Activated CD8-positive, alpha-beta T cell treated with anti-CD3 and anti-CD28 coated beads for 36 hours (primary cell): ENCODE measurements around the gene FBXL16. TPM values are rescaled to one million over a fixed set of nuclear protein-coding genes. Genes with fewer than 3 reads are reported as not detected.

Experiments used
- ATAC-seq: fragments of 200-7000 bp; cut with Tn5 transposase; one replicate; pipeline ENCODE4 v1.10.0; 2021; ENCODE audit warnings: mild to moderate bottlenecking, moderate library complexity
- CTCF ChIA-PET: fragments of 350-600 bp; sonication (Branson Sonifier 250); formaldehyde crosslinking; loops from one replicate; lab custom pipeline; 2021; ENCODE audit warnings: antibody characterized with exemption; lab: Charles Lee
- POLR2A ChIA-PET: fragments of 350-600 bp; sonication (Branson Sonifier 250); formaldehyde crosslinking; loops from one replicate; lab custom pipeline; 2021; ENCODE audit warnings: antibody characterized with exemption; lab: Charles Lee
- DNase-seq: peaks from one replicate; pipeline ENCODE4 v3.0.0-alpha.2; 2020
- H3K27ac Mint-ChIP-seq: one replicate; pipeline ENCODE4 v1.8.0; 2021; ENCODE audit warnings: mild to moderate bottlenecking, mixed read lengths
- H3K27me3 Mint-ChIP-seq: one replicate; pipeline ENCODE4 v1.8.0; 2021; ENCODE audit warnings: mixed read lengths
- H3K36me3 Mint-ChIP-seq: one replicate; pipeline ENCODE4 v1.8.0; 2021; ENCODE audit warnings: low read depth, mixed read lengths
- H3K4me1 Mint-ChIP-seq: one replicate; pipeline ENCODE4 v1.8.0; 2021; ENCODE audit warnings: low read depth, mixed read lengths
- H3K4me3 Mint-ChIP-seq: one replicate; pipeline ENCODE4 v1.8.0; 2021; ENCODE audit warnings: mild to moderate bottlenecking, moderate library complexity, mixed read lengths
- H3K9me3 Mint-ChIP-seq: one replicate; pipeline ENCODE4 v1.8.0; 2021; ENCODE audit warnings: mixed read lengths
- intact Hi-C: fragments of 100-400 bp; cut with micrococcal nuclease; formaldehyde crosslinking; loops from one replicate; pipeline ENCODE4 v1.10.0; 2022
- total RNA-seq, 2 experiments: library from RNA; stranded (reverse); gene quantifications; one replicate each; pipeline ENCODE4 v1.2.3, GENCODE V29; 2021
- TF ChIP-seq, protein P1 (sequence below): fragments of 200-600 bp; IDR thresholded peaks from one replicate; pipeline ENCODE4 v1.8.0; 2022; ENCODE audit warnings: antibody characterized with exemption, mild to moderate bottlenecking

Gene FBXL16
- total RNA-seq, 2 experiments from 2014 or later: 5.9 to 8.0 TPM

DNA sequence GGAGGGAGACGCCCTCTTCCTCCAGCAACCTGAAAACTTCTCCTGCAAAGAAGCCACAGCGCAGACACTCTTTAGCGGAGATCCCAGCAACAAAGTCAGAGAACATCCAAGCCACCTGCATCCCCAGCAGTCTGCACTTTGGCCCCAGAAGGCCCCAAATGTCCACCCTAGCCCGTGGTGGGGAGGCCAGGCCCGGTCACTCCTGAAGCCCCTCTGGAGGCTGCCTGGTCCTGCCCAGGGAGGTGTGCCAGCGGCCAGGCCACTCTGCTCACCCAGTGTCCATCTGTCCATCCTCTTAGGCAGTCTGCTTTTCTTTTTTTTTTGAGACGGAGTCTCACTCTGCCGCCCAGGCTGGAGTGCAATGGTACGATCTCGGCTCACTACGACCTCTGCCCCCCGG, 26.7 kb upstream of the FBXL16 start:
- Mint-ChIP-seq H3K4me1 (peaks cover 19% of the 10 kb centered on the region), H3K9me3 (no peaks in the 10 kb centered on the region), H3K36me3 (peaks cover 4% of the 10 kb centered on the region), H3K4me3 (no peak overlapping the region), H3K27me3 (no peaks in the 10 kb centered on the region), H3K27ac (no peak overlapping the region)
- ATAC-seq (no peak), DNase-seq (no peak)
- POLR2A ChIA-PET: interaction anchor here (1.2 kb wide), 1 partner anchor 17 kb away, joined by 3 read pairs; no protein-coding TSS in a partner anchor
- CTCF ChIA-PET: interaction anchor here (1.3 to 19.6 kb wide), 5 partner anchors 8 to 52 kb away, joined by 3 to 207 read pairs (median 8); partner anchors contain the start of genes ANTKMT, CIAO3 and METRN
- TF ChIP-seq, protein P1, sequence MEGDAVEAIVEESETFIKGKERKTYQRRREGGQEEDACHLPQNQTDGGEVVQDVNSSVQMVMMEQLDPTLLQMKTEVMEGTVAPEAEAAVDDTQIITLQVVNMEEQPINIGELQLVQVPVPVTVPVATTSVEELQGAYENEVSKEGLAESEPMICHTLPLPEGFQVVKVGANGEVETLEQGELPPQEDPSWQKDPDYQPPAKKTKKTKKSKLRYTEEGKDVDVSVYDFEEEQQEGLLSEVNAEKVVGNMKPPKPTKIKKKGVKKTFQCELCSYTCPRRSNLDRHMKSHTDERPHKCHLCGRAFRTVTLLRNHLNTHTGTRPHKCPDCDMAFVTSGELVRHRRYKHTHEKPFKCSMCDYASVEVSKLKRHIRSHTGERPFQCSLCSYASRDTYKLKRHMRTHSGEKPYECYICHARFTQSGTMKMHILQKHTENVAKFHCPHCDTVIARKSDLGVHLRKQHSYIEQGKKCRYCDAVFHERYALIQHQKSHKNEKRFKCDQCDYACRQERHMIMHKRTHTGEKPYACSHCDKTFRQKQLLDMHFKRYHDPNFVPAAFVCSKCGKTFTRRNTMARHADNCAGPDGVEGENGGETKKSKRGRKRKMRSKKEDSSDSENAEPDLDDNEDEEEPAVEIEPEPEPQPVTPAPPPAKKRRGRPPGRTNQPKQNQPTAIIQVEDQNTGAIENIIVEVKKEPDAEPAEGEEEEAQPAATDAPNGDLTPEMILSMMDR: no peak
- intact Hi-C loops: no loop called here

- ChIA-PET POLR2A (interaction anchor here (1.0 to 2.6 kb wide), 4 partner anchors 10 to 81 kb away, joined by 3 to 13 read pairs (median 8); partner anchors contain the start of genes ANTKMT, CIAO3 and WDR90), CTCF (interaction anchor here (1.0 to 19.6 kb wide), 3 partner anchors 10 to 19 kb away, joined by 3 to 207 read pairs (median 4); partner anchors contain the start of genes ANTKMT, CIAO3 and METRN)
- Mint-ChIP-seq H3K27me3 (no peaks in the 10 kb centered on the region), H3K36me3 (peaks cover 4% of the 10 kb centered on the region), H3K27ac (no peak overlapping the region), H3K9me3 (no peaks in the 10 kb centered on the region), H3K4me3 (no peak overlapping the region), H3K4me1 (peaks cover 12% of the 10 kb centered on the region)
- TF ChIP-seq, protein P1: no peak
- intact Hi-C loops: no loop called here
- DNase-seq (peak; percentile 1), ATAC-seq (no peak)
Measured at GRCh38 chr16:730666-731509, 25.3 kb upstream of the FBXL16 start.

- no peak overlapping the region for H3K27ac Mint-ChIP-seq
- peaks cover 5% of the 10 kb centered on the region for H3K4me1 Mint-ChIP-seq
- peaks cover 2% of the 10 kb centered on the region for H3K36me3 Mint-ChIP-seq
- ChIA-PET POLR2A (interaction anchor here (0.7 to 2.6 kb wide), 5 partner anchors 9 to 81 kb away, joined by 3 to 13 read pairs (median 4); partner anchors contain the start of genes ANTKMT, CIAO3 and WDR90), CTCF (interaction anchor here (0.8 to 19.6 kb wide), 4 partner anchors 9 to 55 kb away, joined by 3 to 207 read pairs (median 4); partner anchors contain the start of genes ANTKMT and METRN)
- intact Hi-C loops: no loop called here
- no peaks in the 10 kb centered on the region for H3K9me3 Mint-ChIP-seq
- TF ChIP-seq, protein P1: no peak
- DNase-seq (peak; percentile 2), ATAC-seq (no peak)
- no peak overlapping the region for H3K4me3 Mint-ChIP-seq
- no peaks in the 10 kb centered on the region for H3K27me3 Mint-ChIP-seq
Measured at GRCh38 chr16:729768-730665, 24.4 kb upstream of the FBXL16 start.

- intact Hi-C loops: no loop called here
- CTCF ChIA-PET: interaction anchor here (0.8 to 19.6 kb wide), 3 partner anchors 9 to 56 kb away, joined by 3 to 207 read pairs (median 4); partner anchors contain the start of gene METRN
- H3K4me3 Mint-ChIP-seq: peak overlapping the region; percentile 62
- peaks cover 3% of the 10 kb centered on the region for H3K4me1 Mint-ChIP-seq
- DNase-seq (no peak), ATAC-seq (no peak)
- no peaks in the 10 kb centered on the region for H3K9me3 Mint-ChIP-seq
- no peaks in the 10 kb centered on the region for H3K27me3 Mint-ChIP-seq
- H3K27ac Mint-ChIP-seq: no peak overlapping the region
- TF ChIP-seq, protein P1: no peak
- POLR2A ChIA-PET: interaction anchor here (0.7 to 2.6 kb wide), 6 partner anchors 8 to 60 kb away, joined by 3 to 13 read pairs (median 8); partner anchors contain the start of genes ANTKMT and CIAO3
- peaks cover 2% of the 10 kb centered on the region for H3K36me3 Mint-ChIP-seq
Measured at GRCh38 chr16:728890-729744, 23.5 kb upstream of the FBXL16 start.
